Measurements from ENCODE around the gene SIPA1L3.

GRCh38 chr19:38233740-38234251, 326.8 kb downstream of the SIPA1L3 start:
- peak; percentile 91 for TF ChIP-seq CTCF (IDR thresholded peaks at IDR 0.05; ENCODE audit: low read length)
- TF ChIP-seq EZH2 (IDR thresholded peaks at IDR 0.05; ENCODE audit: borderline replicate concordance, low read length), result no peak

Measured in OCI-LY1 (cell line).